Liver (tissue), 3 donors: ENCODE measurements around the gene SFXN5.

Experiments used
- ATF3 ChIP-seq: IDR thresholded peaks from 2 replicates; pipeline ENCODE4 v1.6.1; 2016; ENCODE audit warnings: antibody characterized with exemption
- CTCF ChIP-seq: fragments of 150-350 bp; IDR thresholded peaks from 2 replicates; pipeline ENCODE4 v1.5.1; 2017; ENCODE audit warnings: improper control_type of control experiment, low read depth, low read length; ENCODE audit not compliant: missing input control
- MAX ChIP-seq: IDR thresholded peaks from 2 replicates; pipeline ENCODE4 v1.6.1; 2016; ENCODE audit warnings: antibody characterized with exemption
- donor health status: healthy.
- donor health status: healthy.

- TF ChIP-seq ATF3, result no peak
- TF ChIP-seq MAX, result no peak
- TF ChIP-seq CTCF, result no peak
Observed at GRCh38 chr2:73084971-73085370, 13.5 kb upstream of the SFXN5 start.
